ENCODE results near the gene YAE1. TPM values are rescaled to one million over a fixed set of nuclear protein-coding genes. Genes with fewer than 3 reads are reported as not detected.
"Not testable (repeated sequence)": the region's sequence is repeated elsewhere in the genome, so short reads cannot be mapped to it uniquely, and the experiment has no call there.

YAE1 gene
- polyA plus RNA-seq, 1 donor from 2014 or later, result 11.5 TPM

DNA sequence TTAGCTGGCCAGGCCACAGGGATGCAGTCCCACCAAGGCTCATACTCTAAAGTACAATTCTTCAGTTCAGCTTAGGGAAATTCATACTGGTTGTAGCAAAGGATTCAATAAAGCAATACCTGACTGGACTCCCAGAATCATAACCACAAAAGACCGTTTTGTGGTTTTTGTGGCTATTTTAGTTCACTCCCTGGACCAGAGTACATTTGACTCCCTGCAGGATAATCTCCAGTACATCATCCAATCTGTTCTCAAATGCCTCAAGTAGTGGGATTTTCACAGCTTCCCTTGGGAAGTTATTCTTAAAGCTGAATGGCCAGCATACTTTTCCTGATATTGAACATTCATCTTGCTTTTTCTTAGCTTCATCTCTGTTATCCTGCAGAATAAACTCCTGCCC is 29.3 kb upstream of the YAE1 start:
- Mint-ChIP-seq H3K4me3 (no peak overlapping the region), H3K4me1 (no peaks in the 10 kb centered on the region), H3K27ac (no peak overlapping the region)

DNA sequence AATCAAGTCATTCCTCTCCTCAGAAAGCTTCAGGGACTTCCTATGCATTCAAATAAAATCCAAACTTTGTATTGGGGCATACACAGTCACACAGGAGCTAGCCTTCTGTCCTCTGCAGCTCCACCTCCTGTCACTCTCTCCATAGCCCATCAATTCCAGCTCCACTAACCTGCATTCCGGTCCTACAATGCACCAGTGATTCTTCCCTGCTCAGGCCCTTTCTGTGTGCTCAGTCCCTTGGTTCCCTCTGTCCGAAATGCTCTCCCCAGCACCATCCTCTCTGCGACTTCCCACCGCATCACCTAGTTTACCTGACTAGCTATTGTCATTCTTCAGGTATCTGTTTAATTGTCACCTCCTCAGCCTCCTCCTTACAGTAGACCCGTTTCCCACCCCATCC is 26.4 kb upstream of the YAE1 start:
- Mint-ChIP-seq H3K4me3 (no peak overlapping the region), H3K27ac (no peak overlapping the region), H3K36me3 (peaks cover under 1% of the 10 kb centered on the region), H3K4me1 (no peaks in the 10 kb centered on the region), H3K27me3 (peaks cover 5% of the 10 kb centered on the region), H3K9me3 (peaks cover 0 to 3% (median 0%) of the 10 kb centered on the region in 3 donors)

More for the DNA sequence above, 29.3 kb upstream of the YAE1 start:
- Mint-ChIP-seq H3K9me3 (peaks cover 0 to 2% (median 0%) of the 10 kb centered on the region in 3 donors), H3K36me3 (no peaks in the 10 kb centered on the region), H3K27me3 (peaks cover 5% of the 10 kb centered on the region)

DNA sequence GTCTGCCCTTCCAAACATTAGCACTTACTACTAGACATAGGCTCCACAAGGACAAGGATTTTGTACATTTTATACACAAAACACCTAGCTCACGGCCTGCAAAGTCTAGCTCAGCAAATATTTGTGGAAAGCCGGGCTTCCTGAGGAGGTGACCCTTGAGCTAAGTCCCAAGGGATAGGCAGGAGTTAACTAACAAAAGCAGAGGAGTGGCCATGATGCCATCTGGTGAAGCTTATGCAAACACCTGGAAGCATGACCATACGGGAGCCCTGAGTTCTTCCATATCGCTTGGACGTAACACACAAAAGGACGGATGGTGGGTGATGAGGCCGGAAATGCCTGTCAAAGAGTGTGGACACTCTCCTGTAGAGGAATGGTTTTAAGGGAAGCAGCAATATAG is 25.9 kb upstream of the YAE1 start:
- H3K9me3 Mint-ChIP-seq, result peaks cover 0 to 3% (median 0%) of the 10 kb centered on the region in 3 donors
- peaks cover 2% of the 10 kb centered on the region for H3K36me3 Mint-ChIP-seq
- H3K27me3 Mint-ChIP-seq, result peaks cover 5% of the 10 kb centered on the region
- no peak overlapping the region for H3K27ac Mint-ChIP-seq
- H3K4me1 Mint-ChIP-seq, result no peaks in the 10 kb centered on the region
- H3K4me3 Mint-ChIP-seq, result no peak overlapping the region

DNA sequence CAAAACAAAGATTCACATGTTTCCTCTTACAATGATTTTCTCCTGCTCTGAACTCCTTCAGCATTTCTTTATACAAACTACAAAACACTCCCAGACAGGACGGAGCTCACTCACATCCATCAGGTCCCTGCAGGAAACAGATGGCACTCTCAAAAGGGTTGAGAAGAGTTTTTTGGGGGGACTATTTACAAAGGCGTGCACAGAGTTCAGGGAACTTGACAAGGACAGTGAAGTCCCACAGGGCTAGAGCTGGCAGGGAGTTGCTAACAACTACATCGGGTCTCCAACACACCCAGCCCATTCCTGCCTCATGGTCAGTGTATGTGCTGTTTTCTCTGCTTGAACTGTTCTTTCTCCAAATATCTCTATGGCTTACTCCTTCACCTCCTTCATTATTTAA is 24.7 kb upstream of the YAE1 start:
- Mint-ChIP-seq H3K36me3 (peaks cover 2% of the 10 kb centered on the region), H3K9me3 (peaks cover 0 to 4% (median 1%) of the 10 kb centered on the region in 3 donors), H3K27me3 (no peaks in the 10 kb centered on the region), H3K4me3 (no peak overlapping the region), H3K4me1 (no peaks in the 10 kb centered on the region), H3K27ac (no peak overlapping the region)

DNA sequence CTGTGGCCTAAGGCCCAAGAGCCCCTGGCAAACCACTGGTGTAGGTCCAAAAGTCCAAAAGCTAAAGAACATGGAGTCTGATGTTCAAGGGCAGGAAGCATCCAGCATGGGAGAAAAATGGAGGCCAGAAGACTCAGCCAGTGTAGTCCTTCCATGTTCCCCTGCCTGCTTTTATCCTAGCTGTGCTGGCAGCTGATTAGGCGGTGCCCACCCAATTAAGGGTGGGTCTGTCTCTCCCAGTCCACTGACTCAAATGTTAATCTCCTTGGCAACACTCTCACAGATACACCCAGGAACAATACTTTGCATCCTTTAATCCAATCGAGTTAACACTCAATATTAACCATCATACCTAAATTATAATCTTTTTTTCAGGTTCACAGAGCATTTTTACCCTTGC is 21.4 kb upstream of the YAE1 start:
- not testable (repeated sequence) for H3K27ac Mint-ChIP-seq, H3K27me3 Mint-ChIP-seq, H3K4me1 Mint-ChIP-seq, H3K36me3 Mint-ChIP-seq, H3K4me3 Mint-ChIP-seq
- peaks cover 5 to 16% (median 11%) of the 10 kb centered on the region in 3 donors for H3K9me3 Mint-ChIP-seq

DNA sequence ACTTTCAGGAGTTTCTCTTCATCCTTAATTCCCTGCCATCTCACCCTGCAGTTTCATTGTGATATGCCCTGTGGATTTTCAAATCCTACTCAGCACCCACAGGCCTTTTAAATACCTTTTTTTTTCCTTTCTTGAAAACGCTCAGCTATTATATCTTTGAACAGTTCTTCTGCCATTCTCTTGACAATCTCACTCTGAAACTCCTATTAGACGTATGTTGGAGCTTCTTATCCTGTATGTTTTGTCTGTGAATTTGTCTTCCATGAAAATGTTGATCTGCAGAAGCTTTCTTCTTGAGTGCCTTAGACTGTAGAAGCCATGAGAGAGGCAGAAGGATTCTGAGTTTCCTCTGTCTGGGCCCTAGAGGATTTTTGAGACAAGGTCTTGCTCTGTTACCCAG is 18.9 kb upstream of the YAE1 start:
- H3K9me3 Mint-ChIP-seq, result peaks cover 5 to 16% (median 11%) of the 10 kb centered on the region in 3 donors
- peaks cover 5% of the 10 kb centered on the region for H3K36me3 Mint-ChIP-seq
- peak overlapping the region in 1 of 4 donors; percentile 43 for H3K4me3 Mint-ChIP-seq
- no peak overlapping the region for H3K27ac Mint-ChIP-seq
- H3K27me3 Mint-ChIP-seq, result no peaks in the 10 kb centered on the region
- H3K4me1 Mint-ChIP-seq, result no peaks in the 10 kb centered on the region

DNA sequence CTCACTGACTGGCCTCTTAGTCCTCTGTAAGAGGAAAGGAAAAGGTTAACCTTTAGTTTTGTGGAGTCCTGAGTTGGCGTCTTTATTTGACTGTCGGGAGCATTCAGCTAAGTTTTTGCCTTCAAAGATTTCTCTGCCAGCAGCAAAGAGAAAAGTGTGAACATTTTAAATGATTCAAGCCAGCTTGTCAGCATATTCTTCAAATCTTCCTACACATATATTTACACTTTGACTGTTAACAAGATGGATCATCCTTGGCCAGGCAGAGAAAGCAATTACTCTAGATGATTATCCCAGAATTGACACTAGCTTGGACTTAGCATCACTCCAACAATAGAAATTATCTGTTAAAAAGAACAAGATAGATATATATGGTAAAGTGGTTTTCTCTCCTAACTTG is 15.8 kb upstream of the YAE1 start:
- H3K4me1 Mint-ChIP-seq, result no peaks in the 10 kb centered on the region

DNA sequence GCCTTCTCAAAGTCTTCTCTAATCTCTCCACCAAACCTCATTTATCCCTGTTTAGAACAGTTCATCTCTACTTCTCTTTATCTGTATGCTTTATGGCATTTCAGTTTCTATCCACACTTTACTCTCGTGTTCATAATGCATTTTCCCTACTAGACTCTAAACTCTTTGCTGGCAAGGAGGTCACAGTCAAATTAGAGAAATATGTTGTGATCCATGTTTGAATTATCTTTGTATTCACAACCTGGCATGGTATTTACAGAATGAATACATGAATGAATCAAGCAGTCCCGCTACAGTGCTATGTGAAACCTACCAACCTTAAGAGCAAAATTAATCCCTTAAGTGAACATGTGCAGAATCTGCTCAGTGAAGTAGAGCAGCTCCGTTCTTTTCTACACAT is 12.8 kb upstream of the YAE1 start:
- no peak overlapping the region for H3K4me3 Mint-ChIP-seq
- H3K4me1 Mint-ChIP-seq, result no peaks in the 10 kb centered on the region
- peaks cover 5% of the 10 kb centered on the region for H3K27me3 Mint-ChIP-seq
- no peak overlapping the region for H3K27ac Mint-ChIP-seq
- peaks cover 0 to 2% (median 0%) of the 10 kb centered on the region in 3 donors for H3K9me3 Mint-ChIP-seq
- no peaks in the 10 kb centered on the region for H3K36me3 Mint-ChIP-seq

More for the DNA sequence above, 15.8 kb upstream of the YAE1 start:
- peaks cover 5 to 14% (median 11%) of the 10 kb centered on the region in 3 donors for H3K9me3 Mint-ChIP-seq
- H3K27ac Mint-ChIP-seq, result no peak overlapping the region
- peaks cover 5% of the 10 kb centered on the region for H3K27me3 Mint-ChIP-seq
- no peak overlapping the region for H3K4me3 Mint-ChIP-seq
- peaks cover 4% of the 10 kb centered on the region for H3K36me3 Mint-ChIP-seq

DNA sequence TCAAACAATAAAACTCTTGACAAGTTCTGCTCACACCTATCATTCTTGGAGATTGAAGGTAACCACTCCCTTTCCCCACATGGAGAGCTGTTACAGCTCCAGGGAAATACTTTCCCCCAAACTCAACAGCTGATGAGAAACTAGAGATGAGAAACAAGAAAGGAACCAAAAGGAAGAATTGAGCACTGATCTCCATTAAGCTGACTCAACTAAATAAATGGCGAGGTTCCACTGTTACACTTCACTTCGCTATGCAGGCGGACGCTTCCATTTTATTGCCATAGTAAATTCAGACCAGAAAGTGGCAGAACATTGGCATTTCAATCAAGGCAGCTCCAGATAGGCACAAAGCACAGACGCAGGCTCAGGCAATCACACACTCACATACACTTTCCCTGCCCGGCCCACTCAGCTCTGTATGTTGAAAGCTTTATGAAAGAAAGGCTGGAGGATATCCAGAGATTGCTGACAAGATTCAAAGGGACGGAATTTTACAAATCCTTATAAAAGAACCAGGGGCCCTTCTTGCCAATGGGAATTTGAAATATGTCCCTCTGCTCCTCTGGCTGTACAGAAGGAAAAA is 11.5 kb upstream of the YAE1 start:
- H3K27me3 Mint-ChIP-seq, result peaks cover 5% of the 10 kb centered on the region
- H3K4me1 Mint-ChIP-seq, result no peaks in the 10 kb centered on the region
- no peak overlapping the region for H3K4me3 Mint-ChIP-seq
- no peaks in the 10 kb centered on the region for H3K9me3 Mint-ChIP-seq
- H3K27ac Mint-ChIP-seq, result peak overlapping the region in 1 of 3 donors; percentile 63
- H3K36me3 Mint-ChIP-seq, result no peaks in the 10 kb centered on the region

DNA sequence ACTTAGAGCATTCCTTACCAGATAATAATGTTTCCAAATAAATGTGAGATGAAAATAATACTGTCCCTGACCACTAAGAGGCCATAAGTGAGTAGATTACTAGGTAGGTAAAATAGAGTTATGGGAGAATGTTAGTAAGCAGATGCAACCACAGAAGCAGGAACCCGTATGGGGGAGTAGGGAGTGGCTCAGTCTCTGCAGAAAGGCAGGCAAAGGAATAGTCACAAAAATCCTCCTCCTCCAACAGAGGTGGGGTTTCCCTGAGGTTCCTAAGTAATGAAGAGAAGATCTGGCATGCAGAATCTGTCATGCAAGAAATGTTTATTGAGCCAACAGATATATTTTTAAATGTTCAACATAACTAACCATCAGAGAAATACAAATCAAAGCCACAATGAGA is 9.0 kb upstream of the YAE1 start:
- Mint-ChIP-seq H3K9me3 (no peaks in the 10 kb centered on the region), H3K4me1 (no peaks in the 10 kb centered on the region), H3K27me3 (peaks cover 7% of the 10 kb centered on the region), H3K27ac (no peak overlapping the region), H3K36me3 (peaks cover 2% of the 10 kb centered on the region), H3K4me3 (no peak overlapping the region)

DNA sequence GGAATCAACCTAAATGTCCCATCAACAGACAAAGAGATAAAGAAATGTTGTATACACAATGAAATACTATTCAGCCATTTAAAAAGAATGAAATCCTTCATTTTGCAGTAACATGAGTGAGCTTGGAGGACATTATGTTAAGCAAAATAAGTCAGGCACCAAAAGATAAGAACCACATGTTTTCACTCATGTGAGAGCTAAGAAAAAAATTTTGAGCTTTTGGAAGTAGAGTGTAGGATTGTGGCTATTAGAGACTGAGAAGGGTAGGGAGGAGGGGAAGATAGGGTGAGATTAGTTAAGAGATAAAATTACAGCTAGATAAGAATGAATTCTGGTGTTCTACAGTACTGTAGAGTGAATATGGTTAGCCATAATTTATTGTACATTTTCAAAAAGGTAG is 8.3 kb upstream of the YAE1 start:
- Mint-ChIP-seq H3K4me1 (no peaks in the 10 kb centered on the region), H3K4me3 (peak overlapping the region in 1 of 4 donors; percentile 27), H3K27ac (no peak overlapping the region), H3K36me3 (peaks cover 2% of the 10 kb centered on the region), H3K9me3 (no peaks in the 10 kb centered on the region), H3K27me3 (peaks cover 7% of the 10 kb centered on the region)

DNA sequence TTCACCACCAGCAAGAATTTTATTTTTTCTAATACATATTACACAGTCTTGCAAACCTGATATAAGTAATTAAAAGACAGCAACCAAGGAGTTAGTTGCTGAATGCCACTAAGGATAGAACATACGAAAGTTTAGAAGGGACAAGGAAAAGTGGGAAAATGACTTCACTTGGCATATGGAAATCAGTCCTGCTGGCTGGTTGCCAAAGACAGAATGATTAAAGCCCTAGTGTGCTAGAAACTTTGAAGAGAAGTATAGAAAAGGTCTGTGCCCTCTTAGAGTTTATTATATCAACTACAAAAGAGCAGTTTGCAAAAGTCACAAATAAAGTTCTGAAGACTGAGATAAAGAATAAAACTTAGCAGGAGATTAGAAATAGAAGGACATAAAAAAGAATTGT is 5.8 kb upstream of the YAE1 start:
- Mint-ChIP-seq H3K4me3 (peak overlapping the region in 1 of 4 donors; percentile 33), H3K36me3 (peaks cover 2% of the 10 kb centered on the region), H3K9me3 (no peaks in the 10 kb centered on the region), H3K27ac (no peak overlapping the region), H3K4me1 (peaks cover under 1 to 2% (median under 1%) of the 10 kb centered on the region in 3 donors), H3K27me3 (peaks cover 2% of the 10 kb centered on the region)

DNA sequence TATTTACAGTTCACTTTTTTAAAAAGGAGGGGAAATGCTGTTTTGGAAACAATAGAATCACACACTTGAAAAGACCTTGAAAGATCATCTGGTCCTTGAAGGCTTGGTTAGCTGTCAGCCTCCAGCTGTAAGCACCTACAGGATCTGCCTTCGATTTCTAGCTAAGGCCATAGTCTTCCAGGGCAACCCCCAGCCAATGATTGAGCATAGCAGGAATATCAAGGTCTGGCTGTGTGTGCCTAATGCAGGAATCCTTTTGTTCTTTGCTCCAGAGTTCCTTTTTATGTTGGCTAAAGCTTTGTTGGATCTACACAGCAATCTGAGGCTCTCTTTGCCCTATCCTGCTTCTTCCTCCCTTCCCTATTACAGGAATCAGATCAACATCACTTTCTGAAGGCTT is 5.2 kb upstream of the YAE1 start:
- Mint-ChIP-seq H3K9me3 (no peaks in the 10 kb centered on the region), H3K27ac (no peak overlapping the region), H3K4me1 (peaks cover 5 to 7% (median 6%) of the 10 kb centered on the region in 3 donors), H3K36me3 (peaks cover 2% of the 10 kb centered on the region), H3K4me3 (peak overlapping the region in 1 of 4 donors; percentile 33), H3K27me3 (peaks cover 2% of the 10 kb centered on the region)

DNA sequence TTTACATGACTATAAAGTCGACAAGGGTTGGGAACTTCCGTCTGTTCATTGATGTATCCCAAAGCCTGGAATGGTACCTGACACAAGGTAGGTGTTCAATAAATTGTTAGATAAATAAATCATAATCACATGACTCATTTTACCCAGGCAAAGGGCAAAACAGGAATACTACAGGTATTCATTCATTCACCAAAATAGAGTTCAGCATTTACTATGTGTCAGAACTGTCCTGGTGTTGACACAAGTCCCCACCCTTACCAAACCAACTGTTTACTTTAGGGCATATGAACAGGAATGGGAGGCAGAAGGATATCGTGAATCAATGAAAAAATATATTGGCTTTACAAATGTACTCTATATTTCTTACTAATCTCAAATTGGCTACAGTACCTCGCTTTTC is 666 bp upstream of the YAE1 start:
- Mint-ChIP-seq H3K9me3 (no peaks in the 10 kb centered on the region), H3K4me3 (peak overlapping the region; percentile 98 to 99 (median 98)), H3K36me3 (peaks cover 2% of the 10 kb centered on the region), H3K27ac (peak overlapping the region; percentile 86 to 96 (median 86)), H3K4me1 (peaks cover 8 to 26% (median 14%) of the 10 kb centered on the region in 3 donors), H3K27me3 (peaks cover 1% of the 10 kb centered on the region)

DNA sequence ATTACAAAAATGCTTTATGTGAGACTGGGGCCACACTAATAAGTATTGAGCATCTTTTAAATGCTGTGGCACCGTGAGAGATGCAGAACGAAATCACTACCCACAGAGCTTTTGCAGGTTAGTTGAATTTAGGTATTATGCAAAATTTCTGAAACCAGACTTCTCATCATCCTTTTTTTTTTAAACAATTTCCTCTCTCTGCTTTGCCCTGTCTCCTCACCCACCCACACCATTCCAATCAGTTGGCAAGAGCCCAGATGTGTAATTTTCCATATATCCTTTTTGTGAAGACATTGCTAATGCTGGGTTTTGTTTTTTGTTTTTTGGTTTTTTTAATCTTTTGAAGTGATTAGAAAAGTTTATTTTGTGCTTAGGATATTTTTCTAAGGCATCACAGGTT is 1.1 kb downstream of the YAE1 start:
- peaks cover 8 to 26% (median 14%) of the 10 kb centered on the region in 3 donors for H3K4me1 Mint-ChIP-seq
- H3K27me3 Mint-ChIP-seq, result no peaks in the 10 kb centered on the region
- peak overlapping the region in 2 of 3 donors; percentile 86 for H3K27ac Mint-ChIP-seq
- H3K36me3 Mint-ChIP-seq, result no peaks in the 10 kb centered on the region
- peak overlapping the region; percentile 98 to 99 (median 98) for H3K4me3 Mint-ChIP-seq
- no peaks in the 10 kb centered on the region for H3K9me3 Mint-ChIP-seq

DNA sequence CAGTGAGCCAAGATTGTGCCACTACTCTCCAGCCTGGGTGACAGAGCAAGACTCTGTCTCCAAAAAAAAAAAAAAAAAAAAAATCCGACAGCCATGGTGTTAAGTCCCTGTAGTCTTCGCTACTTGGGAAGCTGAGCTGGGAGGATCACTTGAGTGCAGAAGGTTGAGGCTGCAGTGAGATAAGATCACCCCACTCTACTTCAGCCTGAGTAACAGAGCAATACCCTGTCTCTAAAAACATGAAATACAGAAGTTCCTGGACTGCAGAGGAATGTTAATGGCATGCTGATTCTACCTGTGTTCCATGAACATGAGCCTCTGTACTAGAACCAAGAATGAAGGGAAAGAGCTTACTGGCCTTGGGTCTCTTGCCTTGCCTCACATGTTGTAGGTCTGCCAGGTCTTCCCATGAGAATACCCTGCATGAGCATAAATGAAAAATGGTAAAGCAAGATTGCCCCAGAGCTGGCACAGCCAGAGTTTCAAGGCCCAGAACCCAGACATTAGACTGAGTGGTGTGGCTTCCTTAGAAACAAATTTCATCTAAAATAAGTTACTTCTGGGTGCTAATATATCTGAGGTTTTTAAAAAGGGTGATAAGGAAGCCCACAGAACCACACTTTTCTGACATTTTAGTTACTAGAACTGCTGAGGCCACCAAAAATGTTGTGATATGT is 8.6 kb downstream of the YAE1 start:
- H3K4me1 Mint-ChIP-seq, result no peaks in the 10 kb centered on the region
- no peak overlapping the region for H3K4me3 Mint-ChIP-seq
- peaks cover 2% of the 10 kb centered on the region for H3K36me3 Mint-ChIP-seq
- H3K27ac Mint-ChIP-seq, result peak overlapping the region in 1 of 3 donors; percentile 25
- no peaks in the 10 kb centered on the region for H3K27me3 Mint-ChIP-seq
- no peaks in the 10 kb centered on the region for H3K9me3 Mint-ChIP-seq
